Measurements from ENCODE around the gene LRRFIP1.

The LRRFIP1 gene

GRCh38 chr2:237691029-237691907 lies 63.9 kb downstream of the LRRFIP1 start:
- no peak for DNase-seq

- peak; percentile 94 for DNase-seq
Observed at GRCh38 chr2:237691908-237692600, 64.7 kb downstream of the LRRFIP1 start.

GRCh38 chr2:237692601-237693290 lies 65.4 kb downstream of the LRRFIP1 start:
- DNase-seq, result peak; percentile 58

- DNase-seq, result peak; percentile 61
Observed at GRCh38 chr2:237693291-237693994, 66.1 kb downstream of the LRRFIP1 start.

GRCh38 chr2:237694415-237695194 lies 67.2 kb downstream of the LRRFIP1 start:
- peak; percentile 35 for DNase-seq

GRCh38 chr2:237695201-237695780 lies 67.9 kb downstream of the LRRFIP1 start:
- DNase-seq, result peak; percentile 86

GRCh38 chr2:237696461-237696860 lies 69.1 kb downstream of the LRRFIP1 start:
- DNase-seq, result no peak

- DNase-seq, result no peak
Observed at GRCh38 chr2:237697586-237698357, 70.4 kb downstream of the LRRFIP1 start.

- DNase-seq, result no peak
Observed at GRCh38 chr2:237698358-237698694, 70.9 kb downstream of the LRRFIP1 start.

- DNase-seq, result no peak
Observed at GRCh38 chr2:237699870-237700511, 72.6 kb downstream of the LRRFIP1 start.

GRCh38 chr2:237700512-237701032 lies 73.2 kb downstream of the LRRFIP1 start:
- DNase-seq, result no peak

GRCh38 chr2:237701033-237701858 lies 73.9 kb downstream of the LRRFIP1 start:
- DNase-seq, result no peak

- peak; percentile 66 for DNase-seq
Observed at GRCh38 chr2:237701859-237702390, 74.5 kb downstream of the LRRFIP1 start.

- DNase-seq, result peak; percentile 78
Observed at GRCh38 chr2:237702441-237703391, 75.3 kb downstream of the LRRFIP1 start.

- DNase-seq, result peak; percentile 19
Observed at GRCh38 chr2:237704501-237705434, 77.4 kb downstream of the LRRFIP1 start.

- DNase-seq, result no peak
Observed at GRCh38 chr2:237706257-237706656, 78.9 kb downstream of the LRRFIP1 start.

- no peak for DNase-seq
Observed at GRCh38 chr2:237708065-237708398, 80.6 kb downstream of the LRRFIP1 start.

Measured in OCI-M1 (cell line).